ENCODE measurements around the gene MTOR. TPM values are rescaled to one million over a fixed set of nuclear protein-coding genes. Genes with fewer than 3 reads are reported as not detected.

The MTOR gene
- total RNA-seq, 1 experiment from 2014 or later, result 48.0 TPM

DNA sequence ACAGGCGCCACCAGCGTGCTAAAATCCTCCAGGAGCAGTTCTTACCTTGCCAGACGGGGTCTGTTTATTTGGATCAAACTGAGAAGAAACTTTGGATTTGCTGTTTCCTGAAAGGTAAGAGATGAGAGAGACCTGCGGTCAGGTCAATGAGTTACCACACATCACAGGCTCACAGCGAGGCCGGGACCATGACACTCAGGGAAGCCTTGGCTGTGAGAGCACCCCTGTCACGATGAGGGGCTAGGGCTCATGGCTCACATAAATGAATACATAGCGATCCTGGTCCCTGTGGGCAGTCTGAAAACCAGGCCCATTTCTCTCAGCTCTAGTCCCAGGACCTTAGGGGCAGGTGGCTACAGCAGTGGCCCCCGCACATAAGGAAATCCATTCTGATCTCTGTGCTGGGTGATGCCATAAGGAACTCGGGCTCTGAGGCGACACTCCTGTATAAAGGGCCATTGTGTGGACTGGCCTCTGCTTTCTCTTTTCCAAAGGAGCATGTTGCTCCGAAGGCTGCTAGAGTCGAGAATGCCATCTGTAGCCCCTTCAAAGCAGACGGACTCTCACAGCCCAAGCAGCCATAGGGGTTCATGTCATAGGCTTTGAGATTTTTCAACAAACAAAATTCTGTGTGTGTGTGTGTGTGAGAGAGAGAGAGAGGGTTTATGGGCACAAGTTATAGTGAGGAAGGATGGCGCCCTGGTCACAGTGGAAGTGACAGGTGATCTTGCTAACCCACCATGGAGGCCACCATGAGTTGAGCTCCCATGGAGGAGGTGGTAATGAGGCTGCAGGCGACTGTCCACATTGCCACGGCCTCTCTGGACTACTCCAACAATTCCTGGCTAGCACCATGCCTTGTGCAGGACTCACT, 193.5 kb downstream of the MTOR start:
- no peak overlapping the region for H2AFZ ChIP-seq (ENCODE audit: low read length)
- intact Hi-C loops (cut with micrococcal nuclease), result no loop called here
- H3K4me2 ChIP-seq (ENCODE audit: low read length), result no peak overlapping the region
- H4K20me1 ChIP-seq (ENCODE audit: low read length), result no peaks in the 10 kb centered on the region
- TF ChIP-seq EZH2 (IDR thresholded peaks at IDR 0.05; ENCODE audit: low read length, unreplicated experiment), result no peak
- TF ChIP-seq, protein P1, sequence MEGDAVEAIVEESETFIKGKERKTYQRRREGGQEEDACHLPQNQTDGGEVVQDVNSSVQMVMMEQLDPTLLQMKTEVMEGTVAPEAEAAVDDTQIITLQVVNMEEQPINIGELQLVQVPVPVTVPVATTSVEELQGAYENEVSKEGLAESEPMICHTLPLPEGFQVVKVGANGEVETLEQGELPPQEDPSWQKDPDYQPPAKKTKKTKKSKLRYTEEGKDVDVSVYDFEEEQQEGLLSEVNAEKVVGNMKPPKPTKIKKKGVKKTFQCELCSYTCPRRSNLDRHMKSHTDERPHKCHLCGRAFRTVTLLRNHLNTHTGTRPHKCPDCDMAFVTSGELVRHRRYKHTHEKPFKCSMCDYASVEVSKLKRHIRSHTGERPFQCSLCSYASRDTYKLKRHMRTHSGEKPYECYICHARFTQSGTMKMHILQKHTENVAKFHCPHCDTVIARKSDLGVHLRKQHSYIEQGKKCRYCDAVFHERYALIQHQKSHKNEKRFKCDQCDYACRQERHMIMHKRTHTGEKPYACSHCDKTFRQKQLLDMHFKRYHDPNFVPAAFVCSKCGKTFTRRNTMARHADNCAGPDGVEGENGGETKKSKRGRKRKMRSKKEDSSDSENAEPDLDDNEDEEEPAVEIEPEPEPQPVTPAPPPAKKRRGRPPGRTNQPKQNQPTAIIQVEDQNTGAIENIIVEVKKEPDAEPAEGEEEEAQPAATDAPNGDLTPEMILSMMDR (conservative IDR thresholded peaks at IDR 0.05; ENCODE audit: low read depth, low read length), result no peak
- TF ChIP-seq EZH2phosphoT487 (IDR thresholded peaks at IDR 0.05; ENCODE audit: borderline replicate concordance, low read length), result no peak
- POLR2A ChIA-PET (ENCODE audit: unreplicated experiment), result no interaction called here
- H3K27ac ChIP-seq (ENCODE audit: low read length), result no peak overlapping the region
- no peaks in the 10 kb centered on the region for H3K9me3 ChIP-seq (ENCODE audit: low read length)
- no peaks in the 10 kb centered on the region for H3K9me2 ChIP-seq (replicated peaks; ENCODE audit: low read length)
- no peaks in the 10 kb centered on the region for H3F3A ChIP-seq (ENCODE audit: low read length, unreplicated experiment)
- peaks cover 60% of the 10 kb centered on the region for H3K36me3 ChIP-seq (ENCODE audit: low read depth, low read length)
- H3K27me3 ChIP-seq (ENCODE audit: low read length), result no peaks in the 10 kb centered on the region
- ATAC-seq (no peak), DNase-seq (no peak)
- CTCF ChIA-PET, result no interaction called here
- H3K4me3 ChIP-seq (ENCODE audit: low read length), result no peak overlapping the region
- no peaks in the 10 kb centered on the region for H3K79me2 ChIP-seq (ENCODE audit: low read length)
- no peaks in the 10 kb centered on the region for H3K4me1 ChIP-seq (ENCODE audit: insufficient read depth, low read length)
- BruUV-seq (replicated peaks), result no TSS peak
- H3K9ac ChIP-seq (ENCODE audit: low read length), result no peak overlapping the region

DNA sequence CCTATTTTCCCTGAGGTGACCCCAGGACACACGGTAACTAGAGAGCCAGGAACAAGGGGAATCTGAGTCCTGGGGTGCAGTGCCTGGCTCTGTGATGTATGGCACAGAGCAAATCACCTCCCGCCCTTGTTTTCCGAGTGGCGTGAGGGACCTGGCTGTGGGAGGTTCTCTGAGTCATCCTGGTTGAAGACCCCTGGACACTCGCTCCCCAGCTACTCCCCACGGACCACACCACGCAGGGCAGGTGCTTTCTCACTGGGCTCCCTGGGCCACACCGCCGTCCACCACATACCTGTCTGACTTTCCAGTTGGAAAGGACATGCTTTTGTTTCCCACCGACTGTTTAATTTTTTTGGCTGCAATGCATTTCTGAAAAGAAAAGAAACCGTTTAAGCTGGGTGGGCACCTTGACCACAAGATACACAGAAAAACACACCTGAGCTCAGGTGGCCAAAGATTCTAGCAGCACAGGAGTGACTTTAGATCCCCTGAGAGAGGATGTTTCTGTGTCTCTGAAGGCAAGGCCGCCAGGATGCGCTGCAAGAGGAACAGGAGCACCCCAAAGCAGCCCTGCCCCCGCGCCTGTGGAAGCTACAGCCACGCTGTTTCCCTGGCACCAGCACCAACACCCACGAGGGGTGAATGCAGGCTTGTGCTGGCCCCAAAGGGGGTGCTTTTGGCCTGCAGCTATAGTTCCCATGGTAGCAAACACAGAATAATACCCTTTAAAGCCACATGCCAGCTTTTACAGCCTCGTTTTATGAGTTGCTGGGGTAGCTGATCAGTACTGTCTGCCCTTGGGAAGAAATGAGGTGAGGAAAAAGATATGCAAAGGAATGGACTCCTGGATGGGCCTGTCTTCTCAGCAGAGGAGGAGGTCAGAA, 194.4 kb downstream of the MTOR start:
- no peaks in the 10 kb centered on the region for H3K9me3 ChIP-seq (ENCODE audit: low read length)
- no peak overlapping the region for H3K27ac ChIP-seq (ENCODE audit: low read length)
- peaks cover 59% of the 10 kb centered on the region for H3K36me3 ChIP-seq (ENCODE audit: low read depth, low read length)
- no peak for DNase-seq
- H3K4me1 ChIP-seq (ENCODE audit: insufficient read depth, low read length), result no peaks in the 10 kb centered on the region
- no peaks in the 10 kb centered on the region for H3K27me3 ChIP-seq (ENCODE audit: low read length)
- no peaks in the 10 kb centered on the region for H3K79me2 ChIP-seq (ENCODE audit: low read length)
- H2AFZ ChIP-seq (ENCODE audit: low read length), result no peak overlapping the region
- no peak for TF ChIP-seq EZH2 (IDR thresholded peaks at IDR 0.05; ENCODE audit: low read length, unreplicated experiment)
- TF ChIP-seq, protein P1 (conservative IDR thresholded peaks at IDR 0.05; ENCODE audit: low read depth, low read length), result no peak
- TF ChIP-seq EZH2phosphoT487 (IDR thresholded peaks at IDR 0.05; ENCODE audit: borderline replicate concordance, low read length), result no peak
- ATAC-seq, result no peak
- no peak overlapping the region for H3K4me2 ChIP-seq (ENCODE audit: low read length)
- no TSS peak for BruUV-seq (replicated peaks)
- POLR2A ChIA-PET (ENCODE audit: unreplicated experiment), result no interaction called here
- no peak overlapping the region for H3K9ac ChIP-seq (ENCODE audit: low read length)
- no peaks in the 10 kb centered on the region for H3K9me2 ChIP-seq (replicated peaks; ENCODE audit: low read length)
- no peaks in the 10 kb centered on the region for H4K20me1 ChIP-seq (ENCODE audit: low read length)
- H3K4me3 ChIP-seq (ENCODE audit: low read length), result no peak overlapping the region
- intact Hi-C loops (cut with micrococcal nuclease), result no loop called here
- CTCF ChIA-PET, result no interaction called here
- H3F3A ChIP-seq (ENCODE audit: low read length, unreplicated experiment), result no peaks in the 10 kb centered on the region
